AG04449 (cell line): ENCODE results near the gene DHH.

Source experiments
- CTCF ChIA-PET: fragments of 350-600 bp; formaldehyde crosslinking; extraction: SDS; loops from one replicate; lab custom pipeline; 2021; ENCODE audit warnings: antibody characterized with exemption; lab: Yijun Ruan, JAX
- POLR2A ChIA-PET: fragments of 400-600, 350-600 bp; formaldehyde crosslinking; extraction: SDS; loops from one replicate; lab custom pipeline; 2020; ENCODE audit warnings: antibody characterized with exemption, inconsistent platforms; lab: Yijun Ruan, JAX
- DNase-seq: peaks from one replicate; pipeline ENCODE4 v3.0.0-alpha.2; 2010; ENCODE audit warnings: low read depth, low spot score
- H3K4me3 ChIP-seq: 2 replicates; pipeline ENCODE4 v1.5.1; 2011; ENCODE audit warnings: low read depth, mild to moderate bottlenecking, control low read depth, low read length
- TF ChIP-seq, protein P1 (sequence below): IDR thresholded peaks from one replicate; pipeline ENCODE4 v1.5.1; 2011; ENCODE audit warnings: mild to moderate bottlenecking, moderate library complexity, low read length, control low read depth, inconsistent platforms; ENCODE audit not compliant: insufficient read depth; ENCODE audit errors: missing control alignments

DHH gene

DNA sequence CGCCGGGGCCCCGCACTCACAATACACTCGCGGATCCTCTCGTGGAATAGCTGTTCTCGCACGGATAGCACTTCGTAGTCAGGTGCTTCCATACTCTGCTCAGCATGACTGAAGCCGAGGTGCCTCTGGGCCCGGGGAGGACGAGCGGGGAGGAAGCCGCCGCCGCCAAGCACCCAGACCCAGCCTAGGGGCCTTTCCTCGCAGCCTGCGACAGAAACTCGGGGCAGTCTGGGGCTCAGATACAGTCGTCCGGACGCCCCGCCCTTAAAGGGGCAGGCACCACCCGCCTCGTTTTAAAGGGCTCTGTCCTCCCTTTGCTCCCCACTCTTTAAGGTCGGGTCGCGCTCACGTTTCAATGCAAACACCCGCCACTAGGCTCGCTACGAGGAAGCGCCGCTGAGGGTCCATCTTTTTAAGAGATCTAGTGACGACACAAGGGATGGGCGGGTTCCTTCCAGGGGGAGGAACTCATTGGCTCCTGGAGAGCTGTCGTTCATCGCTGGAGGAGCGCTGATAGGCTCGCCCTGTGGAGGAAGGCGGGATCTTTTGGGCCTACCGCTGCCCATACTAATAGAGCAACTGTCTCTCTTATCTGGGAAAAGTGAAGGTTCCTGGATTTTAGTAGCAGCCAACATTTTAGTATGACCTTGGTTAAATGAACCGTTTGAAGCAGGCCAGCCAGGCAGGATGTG, 16.0 kb upstream of the DHH start, which contains the start of gene LMBR1L:
Gene LMBR1L, minus strand, starts transcription at position 384 of the 692 bp plus-strand sequence. Its CDS starts 292 bp downstream, at position 92.
- POLR2A ChIA-PET = interaction anchor here (1.0 to 4.6 kb wide), 6 partner anchors 11 to 132 kb away, joined by 4 to 31 read pairs (median 6); partner anchors contain the start of genes RHEBL1, TUBA1A and TUBA1B

DNA sequence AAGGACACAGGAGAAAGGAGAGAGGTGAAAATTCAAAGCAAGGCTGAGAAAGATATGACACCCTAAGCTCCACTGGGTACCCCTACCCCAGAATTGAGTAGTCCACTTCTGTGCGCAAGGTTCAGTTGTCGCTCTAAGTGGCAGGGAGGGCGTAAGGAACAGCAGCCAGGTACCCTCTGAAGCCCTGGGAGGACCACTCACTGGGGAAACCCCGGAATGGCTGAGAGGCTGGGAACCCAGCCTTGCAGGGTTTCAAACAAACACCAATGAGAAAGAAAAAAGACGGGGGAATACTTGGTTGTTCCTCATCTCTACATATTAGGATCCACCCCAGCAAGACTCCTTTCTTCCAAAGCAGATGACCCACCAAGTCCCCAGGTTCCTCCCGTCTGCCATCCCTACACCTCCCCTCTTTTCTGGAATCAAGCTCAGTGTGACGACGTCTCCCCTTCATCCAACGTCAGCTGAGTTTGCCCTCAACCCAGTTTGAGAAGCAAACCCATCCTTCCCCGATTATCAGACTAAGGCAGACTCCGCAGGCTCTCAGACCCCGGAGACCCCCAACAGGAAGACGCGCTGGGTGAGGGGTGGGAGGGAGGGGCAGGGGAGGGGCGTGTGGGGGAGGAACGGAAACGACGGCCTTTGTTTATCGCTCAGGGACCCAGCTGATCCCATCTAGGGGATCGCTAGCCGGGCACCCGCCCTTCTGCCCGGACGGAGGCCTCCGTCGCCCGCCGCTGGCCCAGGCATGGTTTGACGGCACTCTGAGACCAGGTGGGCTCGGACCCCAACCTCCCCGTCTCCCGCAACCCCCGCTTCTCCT, 15.3 kb upstream of the DHH start:
- TF ChIP-seq, protein P1, sequence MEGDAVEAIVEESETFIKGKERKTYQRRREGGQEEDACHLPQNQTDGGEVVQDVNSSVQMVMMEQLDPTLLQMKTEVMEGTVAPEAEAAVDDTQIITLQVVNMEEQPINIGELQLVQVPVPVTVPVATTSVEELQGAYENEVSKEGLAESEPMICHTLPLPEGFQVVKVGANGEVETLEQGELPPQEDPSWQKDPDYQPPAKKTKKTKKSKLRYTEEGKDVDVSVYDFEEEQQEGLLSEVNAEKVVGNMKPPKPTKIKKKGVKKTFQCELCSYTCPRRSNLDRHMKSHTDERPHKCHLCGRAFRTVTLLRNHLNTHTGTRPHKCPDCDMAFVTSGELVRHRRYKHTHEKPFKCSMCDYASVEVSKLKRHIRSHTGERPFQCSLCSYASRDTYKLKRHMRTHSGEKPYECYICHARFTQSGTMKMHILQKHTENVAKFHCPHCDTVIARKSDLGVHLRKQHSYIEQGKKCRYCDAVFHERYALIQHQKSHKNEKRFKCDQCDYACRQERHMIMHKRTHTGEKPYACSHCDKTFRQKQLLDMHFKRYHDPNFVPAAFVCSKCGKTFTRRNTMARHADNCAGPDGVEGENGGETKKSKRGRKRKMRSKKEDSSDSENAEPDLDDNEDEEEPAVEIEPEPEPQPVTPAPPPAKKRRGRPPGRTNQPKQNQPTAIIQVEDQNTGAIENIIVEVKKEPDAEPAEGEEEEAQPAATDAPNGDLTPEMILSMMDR = no peak
- peak overlapping the region; percentile 87 for H3K4me3 ChIP-seq
- no peak for DNase-seq
- CTCF ChIA-PET = interaction anchor here (0.6 to 21.3 kb wide), 13 partner anchors 13 to 156 kb away, joined by 3 to 430 read pairs (median 9); partner anchors contain the start of gene DHH
- POLR2A ChIA-PET = interaction anchor here (1.0 to 4.6 kb wide), 5 partner anchors 11 to 133 kb away, joined by 4 to 31 read pairs (median 5); partner anchors contain the start of genes RHEBL1, TUBA1A and TUBA1B

More for the DNA sequence above, 16.0 kb upstream of the DHH start, which contains the start of gene LMBR1L:
- CTCF ChIA-PET = interaction anchor here (0.6 to 21.3 kb wide), 13 partner anchors 12 to 155 kb away, joined by 3 to 430 read pairs (median 6); partner anchors contain the start of gene DHH
- peak within 1 kb of the TSS; percentile 87 for H3K4me3 ChIP-seq
- DNase-seq = peak; percentile 88
- TF ChIP-seq, protein P1 = peak; percentile 62

DNA sequence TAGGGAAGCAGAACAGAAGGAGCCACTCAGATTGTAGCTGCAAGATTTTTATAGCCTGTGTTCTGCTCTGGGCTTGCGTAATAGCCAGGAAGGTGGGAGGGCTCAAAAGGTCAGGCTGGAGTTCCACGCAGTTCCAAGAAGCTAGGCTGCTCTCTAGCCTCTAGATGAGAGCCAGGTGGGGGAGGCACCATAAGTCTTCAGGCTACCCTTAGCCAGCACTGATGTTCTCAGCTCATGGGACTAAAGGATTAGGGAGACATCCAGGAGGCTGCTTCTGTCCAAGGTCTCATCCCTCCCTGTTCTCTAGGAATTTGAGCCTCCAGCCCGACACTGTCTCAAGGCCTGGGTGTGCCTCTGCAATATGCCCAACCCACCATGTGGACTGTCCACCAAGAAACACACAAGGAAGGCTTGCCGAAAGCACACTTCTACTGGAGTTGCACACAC, 14.4 kb upstream of the DHH start:
- H3K4me3 ChIP-seq = peak overlapping the region; percentile 87
- TF ChIP-seq, protein P1 = no peak
- CTCF ChIA-PET = interaction anchor here (1.0 to 21.3 kb wide), 7 partner anchors 13 to 128 kb away, joined by 4 to 430 read pairs (median 53); partner anchors contain the start of gene DHH
- POLR2A ChIA-PET = interaction anchor here (0.5 to 4.6 kb wide), 3 partner anchors 9 to 79 kb away, joined by 4 to 31 read pairs (median 7); partner anchors contain the start of genes TUBA1A and TUBA1B
- no peak for DNase-seq

DNA sequence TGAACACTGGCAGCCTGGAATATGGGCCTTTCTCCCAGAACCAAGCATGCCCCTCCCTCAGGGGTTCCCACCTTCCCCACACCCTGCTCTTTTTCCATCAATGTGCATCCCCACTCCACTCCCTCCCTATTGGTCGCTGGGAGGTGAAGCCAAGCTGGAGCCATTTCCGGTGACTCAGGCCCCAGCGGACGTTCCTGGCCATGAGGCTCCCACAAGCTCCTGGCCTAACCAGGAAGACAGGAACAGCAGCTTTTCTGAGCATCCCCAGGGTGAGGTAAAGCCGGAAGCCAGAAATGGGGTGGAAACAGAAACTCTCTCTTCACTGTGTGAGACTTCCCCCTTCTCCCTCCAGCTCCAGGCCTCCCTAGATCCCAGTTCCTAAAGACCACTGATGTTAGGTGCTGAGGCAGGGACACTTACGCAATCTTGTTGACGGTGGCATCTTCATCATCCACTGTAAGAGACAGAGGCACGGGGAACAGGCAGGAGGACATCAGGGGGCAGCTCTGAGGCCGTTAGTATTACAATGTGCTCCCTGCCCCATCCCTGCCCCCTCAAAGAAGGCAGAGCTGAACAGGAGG, 11.0 kb upstream of the DHH start:
- TF ChIP-seq, protein P1 = no peak
- no peak for DNase-seq
- ChIA-PET POLR2A (no interaction called here), CTCF (interaction anchor here (0.8 to 21.3 kb wide), 7 partner anchors 9 to 130 kb away, joined by 3 to 430 read pairs (median 53); partner anchors contain the start of genes DHH, RHEBL1 and TUBA1B)
- H3K4me3 ChIP-seq = no peak overlapping the region

DNA sequence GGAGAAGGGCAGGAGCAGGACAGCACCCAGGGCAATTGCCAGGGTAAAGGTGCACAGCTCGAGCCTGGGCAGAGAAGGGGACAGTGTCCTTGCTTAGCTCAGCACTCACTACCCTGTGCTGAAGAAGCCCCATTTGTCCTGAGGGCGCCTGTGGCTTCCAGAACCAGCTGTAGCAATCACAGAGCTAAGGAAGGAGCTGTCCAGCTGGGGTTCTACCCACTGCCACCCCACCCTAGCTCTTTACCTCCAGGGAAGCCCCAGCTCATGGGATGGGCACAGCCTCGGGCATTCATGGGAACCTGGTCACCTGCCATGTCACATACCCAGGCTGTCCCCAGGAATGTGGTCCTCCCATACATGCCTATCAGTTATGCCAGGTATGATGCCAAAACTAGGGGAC, 10.2 kb upstream of the DHH start:
- ChIA-PET CTCF (interaction anchor here (0.8 to 21.3 kb wide), 8 partner anchors 9 to 130 kb away, joined by 3 to 430 read pairs (median 31); partner anchors contain the start of genes DHH, RHEBL1 and TUBA1B), POLR2A (interaction anchor here (1.5 kb wide), 1 partner anchor 26 kb away, joined by 5 read pairs; the partner anchor contains the start of gene TUBA1B)
- DNase-seq = no peak
- TF ChIP-seq, protein P1 = no peak
- no peak overlapping the region for H3K4me3 ChIP-seq
